Spleen (tissue), 11 donors: Measurements from ENCODE around the gene DDR2. TPM values are rescaled to one million over a fixed set of nuclear protein-coding genes. Genes with fewer than 3 reads are reported as not detected.

Source experiments
- DNase-seq: peaks from one replicate; pipeline ENCODE4 v3.0.0-alpha.2; 2020
- H3K27ac ChIP-seq, 8 donors: fragments of 200-600 bp; sonication (generic) in 7 of 8; 1 replicate in 4 of 8; 2 replicates in 4 of 8; pipeline versions ENCODE4 v1.5.0 to v1.8.0; 2016 to 2021; ENCODE audit warnings: inconsistent platforms in 4 of 8, mild to moderate bottlenecking in 4 of 8, moderate library complexity in 1 of 8
- H3K27me3 ChIP-seq, 7 donors: fragments of 200-600 bp; sonication (generic) in 6 of 7; replicated peaks in 1 of 7; 1 replicate in 4 of 7; 2 replicates in 3 of 7; pipeline versions ENCODE4 v1.5.0 to v1.8.0; 2016 to 2021; ENCODE audit warnings: inconsistent platforms in 3 of 7, mild to moderate bottlenecking in 1 of 7
- H3K36me3 ChIP-seq, 6 donors: fragments of 200-600 bp; sonication (generic) in 5 of 6; 1 replicate in 4 of 6; 2 replicates in 2 of 6; pipeline versions ENCODE4 v1.5.0 to v1.8.0; 2016 to 2021; ENCODE audit warnings: inconsistent platforms in 2 of 6
- H3K4me1 ChIP-seq, 6 donors: fragments of 200-600 bp; sonication (generic) in 5 of 6; 1 replicate in 3 of 6; 2 replicates in 3 of 6; pipeline versions ENCODE4 v1.5.0 to v1.8.0; 2016 to 2021; ENCODE audit warnings: inconsistent platforms in 3 of 6
- H3K4me3 ChIP-seq, 8 donors: fragments of 200-600 bp; sonication (generic) in 7 of 8; 1 replicate in 4 of 8; 2 replicates in 4 of 8; pipeline versions ENCODE4 v1.5.0 to v1.8.0; 2016 to 2021; ENCODE audit warnings: inconsistent platforms in 4 of 8, mild to moderate bottlenecking in 4 of 8, moderate library complexity in 2 of 8
- H3K9me3 ChIP-seq, 8 donors: fragments of 200-600 bp; sonication (generic) in 7 of 8; 1 replicate in 4 of 8; 2 replicates in 4 of 8; pipeline versions ENCODE4 v1.5.0 to v1.8.0; 2016 to 2021; ENCODE audit warnings: inconsistent platforms in 4 of 8
- POLR2A ChIP-seq, 3 donors: fragments of 450-650 bp; IDR thresholded peaks; one replicate each; pipeline ENCODE4 v1.5.1; 2017; ENCODE audit warnings: antibody characterized with exemption in 3 of 3, mild to moderate bottlenecking in 1 of 3
- POLR2AphosphoS5 ChIP-seq, 3 donors: sonication (generic); formaldehyde crosslinking; IDR thresholded peaks; one replicate each; pipeline ENCODE4 v1.5.1; 2017; ENCODE audit warnings: antibody characterized with exemption in 3 of 3
- WGBS, 5 donors: extraction: QIAGEN DNeasy Blood & Tissue Kit in 3 of 5; methylation state at CpG; one replicate each; pipeline versions ENCODE4 v1.1.5 to v1.1.7; 2013 to 2018; 5-methylcytosine and 5-hydroxymethylcytosine counted together
- intact Hi-C: fragments of 100-400 bp; cut with DNase I; formaldehyde crosslinking; loops from one replicate; pipeline ENCODE4 v1.15.0; 2023; ENCODE audit warnings: low total_unique reads
- polyA plus RNA-seq, 3 donors: library from polyadenylated mRNA; stranded (reverse); fragments of 200-250 nt; gene quantifications; one replicate each; pipeline ENCODE4 v1.2.1, GENCODE V29; 2013
- total RNA-seq, 7 donors: library from RNA; depleted of rRNA in 3 of 7; stranded (reverse); fragments of >200 nt in 3 of 7; fragmentation: NEBNext Ultra II Directional in 4 of 7; extraction: Animal tissue kit (Norgen Biotek cat#: 25700) in 4 of 7; gene quantifications; one replicate each; pipeline versions ENCODE4 v1.1.0 to v1.2.1, GENCODE V29; 2016 to 2021
- TF ChIP-seq, protein P1 (sequence below), 11 experiments: fragments of 200-600 bp in 7 of 11; fragments of 450-650 bp in 4 of 11; sonication (generic) in 4 of 11; IDR thresholded peaks in 8 of 11; conservative IDR thresholded peaks in 3 of 11; 1 replicate in 7 of 11; 2 replicates in 4 of 11; pipeline versions ENCODE4 v1.4.0 to v1.8.0; 2016 to 2021; ENCODE audit warnings: antibody characterized with exemption in 11 of 11, inconsistent platforms in 4 of 11, mild to moderate bottlenecking in 1 of 11
- donor health status: healthy with polysubstance abuse.
- donor health status: DM: no; HTN: no; CAD: no; lungs with moderate emphysema.
- donor health status: DM: no; HTN: no; CAD: no.
- donor health status: Bipolar disorder and iron deficiency.
- donor health status: healthy.
- donor health status: DM: no; HTN: no; CAD: no.
- donor health status: DM: yes; HTN: yes; CAD: no.

Gene DDR2
- total and polyA plus RNA-seq, 10 donors: 1.1 to 20.8 (median 10.8) TPM

DNA sequence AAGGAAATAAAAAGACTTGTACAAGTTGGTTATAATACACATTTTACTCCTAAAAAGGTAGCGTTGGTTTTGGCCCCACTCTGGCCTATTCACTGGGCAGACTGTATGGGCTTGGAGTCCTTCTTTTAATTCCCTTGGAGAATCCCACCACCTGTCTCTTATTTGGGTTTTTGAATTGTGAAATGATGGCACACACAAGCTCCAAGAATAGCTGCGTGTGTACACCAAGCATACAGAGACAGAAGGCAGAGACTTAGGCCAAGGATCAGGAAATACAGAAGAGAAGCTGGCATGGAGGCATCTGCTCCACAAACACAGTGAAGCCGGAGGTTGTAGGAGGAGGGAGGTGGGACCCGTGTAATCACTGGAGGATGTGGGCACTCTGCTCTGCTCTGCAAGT, 29.1 kb downstream of the DDR2 start:
- H3K4me1 ChIP-seq: no peaks in the 10 kb centered on the region
- no peak overlapping the region for H3K4me3 ChIP-seq
- no peaks in the 10 kb centered on the region for H3K27me3 ChIP-seq
- H3K36me3 ChIP-seq: no peaks in the 10 kb centered on the region
- no peak overlapping the region for H3K27ac ChIP-seq
- no peak for DNase-seq
- H3K9me3 ChIP-seq: no peaks in the 10 kb centered on the region
- WGBS, 5 donors: 84 to 92% (median 89%) methylated on average over 4 of the region's 4 CpGs
- intact Hi-C loops: no loop called here
- TF ChIP-seq, protein P1, sequence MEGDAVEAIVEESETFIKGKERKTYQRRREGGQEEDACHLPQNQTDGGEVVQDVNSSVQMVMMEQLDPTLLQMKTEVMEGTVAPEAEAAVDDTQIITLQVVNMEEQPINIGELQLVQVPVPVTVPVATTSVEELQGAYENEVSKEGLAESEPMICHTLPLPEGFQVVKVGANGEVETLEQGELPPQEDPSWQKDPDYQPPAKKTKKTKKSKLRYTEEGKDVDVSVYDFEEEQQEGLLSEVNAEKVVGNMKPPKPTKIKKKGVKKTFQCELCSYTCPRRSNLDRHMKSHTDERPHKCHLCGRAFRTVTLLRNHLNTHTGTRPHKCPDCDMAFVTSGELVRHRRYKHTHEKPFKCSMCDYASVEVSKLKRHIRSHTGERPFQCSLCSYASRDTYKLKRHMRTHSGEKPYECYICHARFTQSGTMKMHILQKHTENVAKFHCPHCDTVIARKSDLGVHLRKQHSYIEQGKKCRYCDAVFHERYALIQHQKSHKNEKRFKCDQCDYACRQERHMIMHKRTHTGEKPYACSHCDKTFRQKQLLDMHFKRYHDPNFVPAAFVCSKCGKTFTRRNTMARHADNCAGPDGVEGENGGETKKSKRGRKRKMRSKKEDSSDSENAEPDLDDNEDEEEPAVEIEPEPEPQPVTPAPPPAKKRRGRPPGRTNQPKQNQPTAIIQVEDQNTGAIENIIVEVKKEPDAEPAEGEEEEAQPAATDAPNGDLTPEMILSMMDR (IDR thresholded peaks at IDR 0.05 in 8 of 11, conservative IDR thresholded peaks at IDR 0.05 in 3 of 11): no peak
- no peak for TF ChIP-seq POLR2A (IDR thresholded peaks at IDR 0.05)
- no peak for TF ChIP-seq POLR2AphosphoS5 (IDR thresholded peaks at IDR 0.05)

DNA sequence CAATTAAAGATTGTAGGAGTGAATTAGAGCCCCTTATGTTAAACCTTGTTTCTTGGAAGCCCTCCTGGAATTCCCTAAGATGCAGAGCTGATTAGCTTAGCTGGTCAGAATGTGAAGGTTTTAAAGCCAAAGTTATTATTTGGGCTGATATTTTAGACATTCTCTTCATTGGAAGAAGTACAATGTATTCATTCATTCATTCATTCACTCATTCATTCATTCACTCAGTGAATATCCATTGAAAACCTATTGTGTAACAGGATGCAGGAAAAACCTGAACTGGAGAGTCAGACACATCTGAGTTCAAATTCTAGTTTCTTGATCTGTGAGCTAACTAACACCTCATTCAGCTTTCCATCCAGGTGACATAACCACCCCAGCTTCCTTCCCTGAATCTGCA, 29.7 kb downstream of the DDR2 start:
- Histone ChIP-seq H3K27me3 (no peaks in the 10 kb centered on the region), H3K4me3 (no peak overlapping the region), H3K36me3 (no peaks in the 10 kb centered on the region), H3K27ac (no peak overlapping the region), H3K9me3 (no peaks in the 10 kb centered on the region), H3K4me1 (no peaks in the 10 kb centered on the region)
- intact Hi-C loops: no loop called here
- no peak for TF ChIP-seq POLR2A (IDR thresholded peaks at IDR 0.05)
- TF ChIP-seq POLR2AphosphoS5 (IDR thresholded peaks at IDR 0.05): no peak
- TF ChIP-seq, protein P1 (IDR thresholded peaks at IDR 0.05 in 8 of 11, conservative IDR thresholded peaks at IDR 0.05 in 3 of 11): no peak
- no peak for DNase-seq

DNA sequence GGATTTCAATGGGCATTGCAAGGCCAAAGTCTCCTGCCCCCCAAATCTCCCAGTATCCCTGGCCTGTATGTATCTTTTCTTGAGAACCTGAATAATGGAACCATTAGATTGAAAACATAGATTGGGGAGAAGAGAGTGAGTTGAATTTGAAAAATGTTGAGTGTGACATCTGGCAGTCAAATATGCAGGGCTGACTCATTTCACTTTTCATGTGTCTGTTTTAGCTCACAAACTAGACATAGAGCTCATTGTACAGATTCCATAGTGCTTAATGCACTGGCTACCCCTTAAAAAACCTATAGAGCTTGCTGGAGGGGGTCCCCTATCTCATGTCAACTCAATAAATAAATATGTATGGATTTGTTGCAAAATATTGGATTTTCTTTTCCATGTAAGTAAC, 30.8 kb downstream of the DDR2 start:
- DNase-seq: no peak
- no peak overlapping the region for H3K4me3 ChIP-seq
- no peak overlapping the region for H3K27ac ChIP-seq
- H3K4me1 ChIP-seq: no peaks in the 10 kb centered on the region
- H3K36me3 ChIP-seq: no peaks in the 10 kb centered on the region
- no peaks in the 10 kb centered on the region for H3K27me3 ChIP-seq
- intact Hi-C loops: no loop called here
- no peaks in the 10 kb centered on the region for H3K9me3 ChIP-seq
- TF ChIP-seq POLR2AphosphoS5 (IDR thresholded peaks at IDR 0.05) (no peak), POLR2A (IDR thresholded peaks at IDR 0.05) (no peak)
- TF ChIP-seq, protein P1 (IDR thresholded peaks at IDR 0.05 in 8 of 11, conservative IDR thresholded peaks at IDR 0.05 in 3 of 11): no peak

DNA sequence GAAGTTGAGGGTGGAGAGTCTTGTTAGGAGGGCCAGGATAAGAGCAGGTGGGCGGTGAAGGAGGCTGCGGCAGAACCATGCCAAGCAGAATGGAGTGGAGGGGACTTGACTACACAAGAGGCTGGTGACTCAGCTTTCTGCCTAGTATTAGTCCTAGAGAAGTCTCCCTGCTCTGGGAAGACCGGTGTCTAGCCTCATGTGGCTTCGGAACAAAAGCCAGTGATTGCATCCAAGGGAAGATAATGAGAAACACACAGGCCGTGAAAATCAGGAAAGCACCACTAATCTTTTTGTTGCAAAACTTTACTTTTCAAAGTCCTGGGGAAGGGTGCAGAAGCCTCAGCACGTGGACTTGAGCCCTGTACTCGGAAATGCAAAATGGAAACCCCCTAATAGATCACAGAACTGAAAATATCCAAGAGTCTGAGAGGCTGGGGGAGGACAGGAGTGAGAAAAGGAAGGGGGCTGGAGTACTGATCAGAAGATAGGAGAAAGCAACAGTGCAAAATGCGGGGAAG, 31.4 kb downstream of the DDR2 start:
- Histone ChIP-seq H3K36me3 (no peaks in the 10 kb centered on the region), H3K9me3 (no peaks in the 10 kb centered on the region), H3K4me1 (no peaks in the 10 kb centered on the region), H3K27me3 (no peaks in the 10 kb centered on the region), H3K27ac (no peak overlapping the region), H3K4me3 (no peak overlapping the region)
- WGBS, 5 donors: 36 to 47% (median 42%) methylated on average over 8 of the region's 8 CpGs
- TF ChIP-seq POLR2A (IDR thresholded peaks at IDR 0.05) (no peak), POLR2AphosphoS5 (IDR thresholded peaks at IDR 0.05) (no peak)
- TF ChIP-seq, protein P1 (IDR thresholded peaks at IDR 0.05 in 8 of 11, conservative IDR thresholded peaks at IDR 0.05 in 3 of 11): no peak
- no peak for DNase-seq
- intact Hi-C loops: no loop called here
